ENCODE measurements around the gene ACE2.
"Not testable (repeated sequence)": the region's sequence is repeated elsewhere in the genome, so short reads cannot be mapped to it uniquely, and the experiment has no call there.

The ACE2 gene

GRCh38 chrX:15600745-15601144, at the start of gene ACE2:
Gene ACE2, minus strand, starts transcription at chrX:15600960. Its CDS starts 49 bp downstream, at chrX:15600911.
- no peak for DNase-seq (ENCODE audit: low read depth)

DNA sequence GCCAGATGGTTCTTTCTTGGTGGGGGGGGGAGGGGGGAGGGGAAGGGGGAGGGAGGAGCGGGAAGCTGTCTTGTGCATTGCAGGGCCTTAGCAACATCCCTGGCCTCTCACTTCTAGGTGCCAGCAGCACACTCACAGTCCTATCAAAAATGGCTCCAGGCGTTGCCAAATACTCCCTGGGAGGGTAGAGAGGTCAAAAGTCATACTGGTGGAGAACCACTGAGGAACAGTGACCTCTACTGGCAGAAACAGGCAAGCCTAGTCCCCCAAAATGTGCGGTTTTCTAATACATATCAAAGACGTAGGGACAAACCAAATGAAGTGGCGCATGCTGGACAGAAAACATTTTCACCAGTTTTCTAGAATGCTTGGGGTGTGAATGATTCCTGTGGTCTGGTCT, 46.8 kb upstream of the ACE2 start:
- DNase-seq (ENCODE audit: low read depth), result not testable (repeated sequence)

GRCh38 chrX:15646543-15646942, 45.8 kb upstream of the ACE2 start:
- DNase-seq (ENCODE audit: low read depth), result no peak

GRCh38 chrX:15646031-15646430, 45.3 kb upstream of the ACE2 start:
- no peak for DNase-seq (ENCODE audit: low read depth)

- DNase-seq (ENCODE audit: low read depth), result no peak
Measured at GRCh38 chrX:15645266-15645665, 44.5 kb upstream of the ACE2 start.

GRCh38 chrX:15644560-15644872, 43.8 kb upstream of the ACE2 start:
- DNase-seq (ENCODE audit: low read depth), result no peak

- DNase-seq (ENCODE audit: low read depth), result no peak
Measured at GRCh38 chrX:15643786-15644559, 43.2 kb upstream of the ACE2 start.

DNA sequence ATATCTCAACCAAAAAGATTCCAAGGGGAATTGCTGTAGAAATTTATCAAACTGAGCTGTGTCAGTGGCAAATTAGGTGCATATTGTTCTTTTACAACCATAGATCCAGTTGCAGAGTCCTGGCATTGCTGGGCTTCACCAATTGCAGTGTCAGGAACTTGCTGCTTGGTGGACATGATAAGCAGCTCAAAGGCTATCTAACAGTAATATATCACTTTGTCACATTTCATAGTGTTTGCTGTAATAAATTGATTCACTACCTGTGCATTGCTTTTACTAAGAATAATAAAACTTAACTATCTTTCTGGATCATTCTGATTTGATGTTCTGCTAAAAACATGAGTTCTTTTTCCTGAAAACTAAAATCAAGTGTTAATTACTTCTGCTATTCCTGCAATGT, 30.9 kb upstream of the ACE2 start:
- no peak for DNase-seq (ENCODE audit: low read depth)

DNA sequence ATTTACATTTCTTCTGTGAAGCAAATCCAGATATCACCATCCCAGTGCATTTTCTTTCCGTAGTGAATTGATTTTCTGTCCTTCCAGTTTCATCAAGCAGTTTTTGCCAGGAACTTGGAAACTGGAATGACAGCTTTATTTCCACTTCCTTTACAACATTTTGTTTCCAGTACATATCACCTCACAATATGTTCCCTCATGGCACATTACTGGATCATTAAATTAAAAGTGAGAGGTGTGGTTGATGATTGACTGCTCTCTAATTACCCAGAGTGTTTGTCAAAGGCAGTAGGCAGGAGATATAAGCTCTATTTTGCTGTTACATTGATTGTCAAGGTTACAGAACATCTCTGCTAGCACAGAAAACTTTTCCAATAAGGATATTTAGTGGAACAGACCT, 22.3 kb upstream of the ACE2 start:
- no peak for DNase-seq (ENCODE audit: low read depth)

- DNase-seq (ENCODE audit: low read depth), result no peak
Measured at GRCh38 chrX:15619053-15619755, 18.4 kb upstream of the ACE2 start.

GRCh38 chrX:15617111-15617510, 16.4 kb upstream of the ACE2 start:
- DNase-seq (ENCODE audit: low read depth), result no peak

DNA sequence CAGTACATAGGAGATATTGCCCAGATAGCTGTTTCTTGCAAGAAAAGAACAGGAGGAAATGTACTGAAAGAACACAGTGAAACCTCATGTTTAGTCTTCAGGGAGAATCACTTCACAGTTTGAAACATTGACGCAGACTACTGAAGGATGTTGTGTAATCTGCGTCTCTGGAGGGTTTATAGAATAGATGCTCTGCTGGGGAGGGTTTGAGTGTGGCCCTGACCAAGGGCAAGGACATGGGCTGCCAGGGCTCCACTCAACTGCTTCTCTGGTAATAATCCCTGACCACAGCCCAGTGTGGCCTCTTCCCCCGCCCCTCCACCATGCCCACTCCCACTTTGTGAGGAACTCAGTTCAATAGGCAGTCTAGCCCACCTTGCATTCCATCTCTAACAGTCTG, 15.8 kb upstream of the ACE2 start:
- no peak for DNase-seq (ENCODE audit: low read depth)

DNA sequence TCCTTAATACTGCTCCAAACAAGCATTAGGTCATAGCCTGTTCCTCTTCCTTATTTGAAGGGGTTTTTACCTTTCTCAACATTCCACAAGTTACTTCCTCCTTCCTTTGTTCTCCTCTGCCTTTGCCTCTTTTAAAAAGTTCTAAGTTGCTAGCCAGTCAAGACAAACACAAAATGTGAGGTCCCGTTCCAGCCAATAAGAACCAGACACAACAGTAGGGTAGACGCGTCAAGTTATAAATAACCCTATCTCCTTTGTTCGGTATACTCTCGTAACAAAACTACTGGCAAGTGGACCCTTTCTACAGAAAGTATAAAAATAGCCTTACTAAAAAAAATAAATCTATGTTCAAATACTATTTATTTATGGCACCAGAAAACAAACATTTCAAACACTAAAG, 6.3 kb upstream of the ACE2 start:
- DNase-seq (ENCODE audit: low read depth), result no peak

- DNase-seq (ENCODE audit: low read depth), result no peak
Measured at GRCh38 chrX:15606136-15606535, 5.4 kb upstream of the ACE2 start.

DNA sequence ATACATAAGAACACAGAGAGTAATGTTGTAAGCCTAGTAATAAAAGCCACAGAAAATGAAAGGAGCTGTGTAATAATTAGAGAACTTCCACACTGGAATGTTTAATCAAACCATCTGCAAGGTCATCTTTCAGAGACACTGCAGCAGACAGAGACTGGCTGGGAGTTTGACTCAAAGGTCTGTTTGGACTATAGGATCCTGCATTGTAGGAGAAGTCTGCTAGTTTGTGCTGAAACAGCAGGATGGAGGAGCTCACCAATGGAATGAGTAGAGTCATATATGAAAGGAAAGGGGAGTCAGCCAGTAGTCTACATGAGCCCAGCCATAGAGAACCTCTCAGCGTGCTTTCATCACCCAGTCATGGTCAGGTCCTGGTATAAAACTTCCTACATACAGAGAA, 4.5 kb upstream of the ACE2 start:
- no peak for DNase-seq (ENCODE audit: low read depth)

GRCh38 chrX:15602761-15603160, 2.0 kb upstream of the ACE2 start:
- DNase-seq (ENCODE audit: low read depth), result no peak

DNA sequence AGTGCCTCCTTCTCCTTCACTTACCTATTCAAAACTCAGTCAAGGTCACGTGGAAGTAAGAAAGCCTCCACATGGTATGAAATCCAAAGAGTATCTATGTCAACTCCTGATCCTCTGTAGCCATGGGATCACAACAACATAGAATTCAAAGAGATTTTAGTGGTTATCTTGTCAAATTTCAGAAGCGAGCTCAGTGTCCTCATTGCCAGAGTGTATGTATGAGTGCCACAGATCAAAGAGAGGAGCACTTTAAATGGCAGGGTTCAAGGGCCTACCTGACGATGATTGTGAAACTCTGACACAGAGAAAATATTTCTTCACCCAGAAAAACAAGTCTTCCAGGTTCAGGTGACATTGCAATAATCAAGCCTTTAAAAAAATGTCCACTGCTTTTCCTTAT, 1.2 kb upstream of the ACE2 start:
- no peak for DNase-seq (ENCODE audit: low read depth)

DNA sequence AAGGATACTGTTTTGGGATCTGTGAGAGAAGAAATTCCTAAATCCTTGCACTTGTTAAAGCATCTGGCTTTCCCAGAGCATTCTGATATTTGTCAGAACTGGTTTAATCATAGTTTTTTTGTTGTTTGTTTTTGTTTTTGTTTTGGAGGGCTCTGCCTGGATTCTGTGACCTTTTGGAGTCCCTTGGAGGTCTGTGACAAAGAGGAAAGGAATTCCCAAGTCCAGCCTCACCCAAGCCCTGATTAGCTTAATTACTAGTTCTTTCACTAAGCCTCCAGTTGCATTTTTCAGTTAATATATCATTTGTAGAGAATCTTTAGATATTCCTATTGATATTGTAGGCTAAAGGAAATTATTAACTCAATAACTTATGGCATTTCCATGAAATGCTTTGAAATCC, 711 bp downstream of the ACE2 start:
- no peak for DNase-seq (ENCODE audit: low read depth)

DNA sequence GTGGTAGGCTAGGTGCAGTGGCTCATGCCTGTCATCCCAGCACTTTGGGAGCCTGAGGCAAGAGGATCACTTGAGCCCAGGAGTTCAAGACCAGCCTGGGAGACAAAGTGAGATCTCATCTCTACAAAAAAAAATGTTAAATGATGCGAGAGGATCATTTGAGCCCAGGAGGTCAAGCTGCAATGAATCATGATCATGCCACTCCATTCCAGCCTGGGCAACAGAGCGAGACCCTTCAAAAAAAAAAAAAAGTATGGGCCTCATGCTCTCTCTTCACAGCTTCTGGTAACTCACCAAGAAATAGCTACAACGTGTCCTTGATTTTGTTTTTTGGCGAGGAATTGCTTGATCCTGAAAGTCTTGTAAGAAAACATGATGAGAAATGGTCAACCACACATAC, 1.3 kb downstream of the ACE2 start:
- DNase-seq (ENCODE audit: low read depth), result no peak

- no peak for DNase-seq (ENCODE audit: low read depth)
Measured at GRCh38 chrX:15598026-15598425, 2.7 kb downstream of the ACE2 start.

DNA sequence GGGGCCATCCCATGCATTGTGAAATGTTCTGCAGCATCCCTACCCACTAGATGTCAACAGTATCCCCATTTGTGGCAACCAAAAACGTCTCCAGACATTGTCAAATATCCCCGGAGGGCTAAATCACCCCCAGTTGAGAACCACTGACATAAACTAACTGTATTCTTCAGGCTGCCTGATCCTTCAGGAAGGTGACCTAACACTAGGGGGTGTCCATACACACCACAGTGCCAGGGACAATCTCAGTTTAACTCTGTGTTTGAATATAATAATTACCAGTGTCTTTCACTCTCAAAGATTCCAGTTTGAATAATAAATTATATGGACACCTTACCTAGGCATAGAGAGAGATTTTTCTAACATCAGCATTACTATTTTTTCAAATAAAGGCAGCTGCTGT, 6.4 kb downstream of the ACE2 start:
- no peak for DNase-seq (ENCODE audit: low read depth)

DNA sequence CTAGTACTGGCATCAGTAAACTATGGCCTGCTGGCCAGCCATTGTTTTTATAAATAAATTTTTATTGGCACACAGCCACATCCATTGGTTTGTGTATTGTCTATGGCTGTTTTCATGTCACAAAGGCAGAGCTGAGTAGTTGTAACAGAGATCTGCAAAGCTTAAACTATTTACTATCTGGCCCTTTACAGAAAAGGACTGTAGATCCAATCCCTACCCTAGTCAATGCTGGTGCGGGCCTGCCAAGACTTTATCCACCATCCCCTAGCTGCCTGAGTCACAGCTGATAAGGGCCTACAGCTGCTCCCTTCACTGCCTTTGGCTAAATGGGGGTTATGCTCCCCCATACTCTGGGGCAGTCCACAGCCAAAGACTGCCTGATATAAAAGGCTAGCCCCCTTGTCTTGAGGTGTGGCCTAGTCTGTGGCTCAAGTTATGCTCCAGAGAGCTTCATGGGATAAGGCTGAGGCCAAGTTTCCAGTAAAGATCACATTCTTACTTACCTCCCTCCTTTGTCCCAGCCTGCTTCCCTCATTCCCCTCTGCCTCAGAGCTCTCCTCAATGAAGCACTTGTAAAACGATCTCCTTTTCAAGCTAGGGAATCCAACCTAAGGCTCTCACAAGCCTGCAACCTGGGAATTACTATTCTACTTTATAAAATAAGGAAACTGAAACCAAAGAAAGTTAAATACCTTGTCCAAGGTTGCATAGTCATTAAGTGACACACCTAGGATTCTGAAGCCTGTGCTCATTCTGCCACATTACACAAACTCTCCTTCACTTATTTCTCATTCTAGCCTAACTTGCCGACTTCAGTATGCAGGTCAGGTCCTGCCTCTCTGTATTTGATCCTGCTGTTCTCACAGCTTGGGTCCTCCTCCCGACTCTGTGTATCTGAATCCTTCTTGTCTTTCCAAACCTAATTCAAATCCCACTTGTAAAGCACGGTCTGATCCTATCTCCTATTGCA, 20.7 kb downstream of the ACE2 start:
- DNase-seq (ENCODE audit: low read depth), result no peak

- no peak for DNase-seq (ENCODE audit: low read depth)
Measured at GRCh38 chrX:15576019-15576418, 24.7 kb downstream of the ACE2 start.
